Activated CD8-positive, alpha-beta memory T cell treated with anti-CD3 and anti-CD28 coated beads for 4 hours (primary cell): ENCODE measurements around the gene GRIN3A.
"Not testable (repeated sequence)": the region's sequence is repeated elsewhere in the genome, so short reads cannot be mapped to it uniquely, and the experiment has no call there.

Experiments used
- DNase-seq, 2 donors: peaks; one replicate each; pipeline ENCODE4 v3.0.0-alpha.2; 2020; ENCODE audit warnings: low read depth in 2 of 2

The GRIN3A gene

GRCh38 chr9:101738566-101739183 is at the start of gene GRIN3A:
Gene GRIN3A, minus strand, starts transcription at chr9:101738647. Its CDS starts 668 bp downstream, at chr9:101737979.
- no peak for DNase-seq

GRCh38 chr9:101787891-101788290 is 49.4 kb upstream of the GRIN3A start:
- DNase-seq = no peak

DNA sequence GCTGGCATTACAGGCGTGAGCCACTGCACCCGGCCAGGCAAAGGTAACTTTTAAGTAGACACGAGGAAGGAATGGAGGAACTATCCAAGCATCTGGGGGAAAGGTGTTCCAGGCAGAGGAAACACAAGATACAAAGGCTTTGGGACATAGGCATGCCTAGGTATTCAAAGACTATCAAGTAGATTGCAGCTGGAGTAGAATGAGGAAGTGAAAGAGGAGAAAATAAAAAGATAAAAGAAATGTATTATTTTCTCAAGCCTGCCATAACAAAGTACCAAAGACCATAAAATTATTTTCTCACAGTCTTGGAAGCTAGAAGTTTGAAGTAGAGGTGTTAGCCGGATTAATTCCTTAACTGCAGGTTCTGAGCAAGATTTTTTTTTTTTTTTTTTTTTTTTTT is 39.9 kb upstream of the GRIN3A start:
- no peak for DNase-seq

GRCh38 chr9:101764472-101764871 is 26.0 kb upstream of the GRIN3A start:
- DNase-seq = no peak

DNA sequence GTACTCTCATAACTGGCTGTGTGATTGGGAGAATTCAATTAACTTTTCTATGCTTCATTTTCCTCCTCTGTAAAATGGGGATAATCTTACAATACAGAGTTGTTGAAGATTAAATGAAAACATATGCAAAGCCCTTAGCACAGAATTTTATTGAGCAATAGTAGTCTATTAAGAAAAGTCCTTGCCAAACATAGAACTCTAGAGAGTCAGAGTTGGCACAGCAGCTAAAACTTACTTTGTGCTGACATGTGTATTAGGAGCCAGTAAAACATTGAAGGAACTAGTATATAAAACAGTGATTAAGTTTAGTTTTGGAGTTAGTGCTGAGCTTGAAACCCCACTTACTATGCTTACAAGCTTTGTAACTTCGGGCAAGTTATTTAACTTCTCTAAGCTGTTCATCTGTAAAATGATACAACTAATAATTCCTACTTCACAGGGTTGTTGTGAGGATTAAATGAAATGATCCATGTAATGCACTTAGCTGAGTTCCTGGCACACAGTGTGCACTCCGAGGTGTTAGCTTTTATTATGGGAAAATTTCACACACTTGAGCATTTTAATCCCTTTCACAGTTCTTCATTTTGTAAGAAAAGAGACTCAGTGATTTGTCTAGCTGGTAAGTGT is 20.0 kb upstream of the GRIN3A start:
- DNase-seq = no peak

GRCh38 chr9:101753716-101754115 is 15.3 kb upstream of the GRIN3A start:
- DNase-seq = no peak

DNA sequence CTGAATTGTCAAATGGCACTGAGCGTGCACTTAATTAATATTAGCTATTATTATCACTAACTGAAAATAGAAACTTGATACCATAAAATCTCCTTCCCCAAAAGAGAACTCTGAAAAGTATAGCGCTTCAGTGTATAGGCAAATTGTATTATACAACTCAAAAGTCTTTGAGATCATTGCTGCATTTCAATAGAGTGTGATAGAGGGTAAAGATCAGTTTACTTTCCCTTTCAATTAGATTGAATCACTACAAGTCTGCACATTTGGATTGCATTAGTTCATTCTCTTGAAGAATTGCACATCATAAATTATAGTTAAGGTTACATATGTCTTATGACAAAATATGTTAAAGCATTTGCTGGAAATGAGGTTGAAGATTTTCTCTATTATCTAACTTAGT is 13.4 kb upstream of the GRIN3A start:
- no peak for DNase-seq

DNA sequence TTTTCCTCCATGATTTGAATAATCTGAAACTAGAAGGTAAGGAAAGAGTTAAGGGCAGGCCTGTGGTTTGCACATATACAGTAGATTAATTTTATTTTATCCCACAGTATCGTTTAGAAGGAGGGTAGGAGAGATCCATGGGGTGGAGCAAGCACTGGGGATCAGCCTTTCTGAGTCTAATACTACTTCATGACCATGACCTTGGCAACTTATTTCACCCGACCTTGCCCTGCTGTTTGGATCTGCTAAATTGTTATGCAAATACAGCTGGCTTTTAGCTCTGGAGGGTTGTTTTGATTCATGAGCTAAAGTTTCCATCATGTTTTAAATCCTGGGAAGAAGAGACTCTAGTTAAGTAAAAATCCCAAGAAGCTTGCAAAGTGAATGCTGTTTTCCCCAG is 864 bp upstream of the GRIN3A start:
- no peak for DNase-seq

DNA sequence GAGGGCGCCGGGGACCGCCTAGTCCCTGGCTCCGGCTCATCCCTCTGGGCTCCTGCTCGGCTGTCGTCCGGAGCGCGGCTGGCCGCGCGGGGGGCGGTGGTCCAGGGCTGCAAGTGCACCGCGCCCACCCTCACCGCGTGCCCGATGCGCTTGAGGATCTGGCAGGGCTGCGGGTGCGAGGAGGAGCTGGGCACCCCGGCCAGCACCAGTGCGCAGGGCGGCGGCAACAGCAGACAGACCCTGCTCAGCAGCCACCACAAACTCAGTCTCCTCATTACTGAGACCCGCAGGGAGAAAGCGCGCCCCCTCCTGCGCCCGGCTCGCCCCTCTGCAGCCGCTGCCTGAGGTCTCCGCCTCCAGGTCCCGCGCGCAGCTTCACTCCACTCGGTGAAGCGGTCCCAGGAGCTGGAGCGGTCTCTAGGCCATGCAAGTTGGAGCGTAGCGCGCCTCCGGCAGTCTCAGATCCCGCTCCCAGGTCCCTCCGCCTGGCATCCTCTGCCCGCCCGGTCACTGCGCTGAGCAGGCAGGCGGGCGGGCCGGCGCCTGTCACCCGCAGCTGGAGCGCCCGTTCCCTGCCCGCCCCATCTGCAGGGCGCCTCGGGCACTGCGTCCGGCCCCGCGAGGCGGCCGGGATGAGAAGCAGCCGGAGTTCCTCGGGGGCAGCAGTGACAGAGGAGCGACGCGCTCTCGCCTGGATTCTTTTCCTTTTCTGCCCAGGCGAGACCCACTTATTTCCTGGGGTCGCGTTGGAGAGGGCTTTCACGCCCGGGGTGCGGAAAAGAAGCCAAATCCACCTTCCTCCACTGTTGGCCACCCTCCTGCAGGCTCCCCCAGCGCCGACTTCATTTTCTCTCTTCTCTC is 512 bp downstream of the GRIN3A start:
- no peak for DNase-seq

DNA sequence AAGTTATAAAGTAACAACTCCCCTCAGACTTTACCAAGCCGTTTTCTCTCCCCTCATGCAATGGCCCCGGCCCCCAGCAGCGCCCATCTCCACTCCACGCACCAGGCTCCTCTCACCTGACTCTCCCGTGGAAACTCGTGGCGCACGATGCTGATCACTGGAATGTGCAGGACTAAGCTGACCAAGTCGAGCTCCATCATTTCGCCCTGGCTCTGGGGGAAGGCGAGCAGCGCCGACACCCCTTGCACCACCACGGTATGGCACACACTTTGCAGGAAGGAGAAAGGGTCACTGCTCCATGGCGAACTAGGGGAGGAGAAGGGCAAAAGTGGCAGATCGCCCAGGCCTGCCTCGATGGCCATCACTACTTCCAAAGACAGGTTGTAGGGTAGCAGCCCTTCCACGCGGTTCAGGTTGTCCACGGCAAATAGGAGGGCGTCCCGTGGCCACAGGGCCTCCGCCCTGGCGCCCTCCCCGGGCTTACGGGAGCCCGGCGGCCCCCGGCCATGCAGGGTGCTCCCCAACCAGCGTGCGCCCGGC is 1.2 kb downstream of the GRIN3A start:
- DNase-seq = no peak

DNA sequence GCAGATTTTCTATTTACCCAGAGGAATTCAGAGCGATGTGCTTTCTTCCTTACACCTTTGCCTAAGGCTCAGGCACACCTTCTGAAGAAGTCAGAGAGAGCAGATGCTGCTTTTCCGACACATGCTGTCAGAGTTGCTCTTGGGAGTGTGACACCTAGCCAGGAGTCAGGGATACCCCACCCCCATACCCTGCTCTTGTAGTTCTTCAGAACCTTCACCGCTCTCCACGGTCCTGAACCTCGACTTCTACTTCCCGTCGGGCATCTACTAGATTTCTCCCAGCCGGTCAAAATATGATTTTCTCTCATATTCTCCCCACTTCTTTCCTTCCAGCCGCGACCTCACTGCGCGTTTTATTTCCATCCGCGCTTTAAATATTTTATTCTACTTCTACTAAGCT is 1.7 kb downstream of the GRIN3A start:
- DNase-seq = no peak

GRCh38 chr9:101731429-101731828 is 7.0 kb downstream of the GRIN3A start:
- no peak for DNase-seq

DNA sequence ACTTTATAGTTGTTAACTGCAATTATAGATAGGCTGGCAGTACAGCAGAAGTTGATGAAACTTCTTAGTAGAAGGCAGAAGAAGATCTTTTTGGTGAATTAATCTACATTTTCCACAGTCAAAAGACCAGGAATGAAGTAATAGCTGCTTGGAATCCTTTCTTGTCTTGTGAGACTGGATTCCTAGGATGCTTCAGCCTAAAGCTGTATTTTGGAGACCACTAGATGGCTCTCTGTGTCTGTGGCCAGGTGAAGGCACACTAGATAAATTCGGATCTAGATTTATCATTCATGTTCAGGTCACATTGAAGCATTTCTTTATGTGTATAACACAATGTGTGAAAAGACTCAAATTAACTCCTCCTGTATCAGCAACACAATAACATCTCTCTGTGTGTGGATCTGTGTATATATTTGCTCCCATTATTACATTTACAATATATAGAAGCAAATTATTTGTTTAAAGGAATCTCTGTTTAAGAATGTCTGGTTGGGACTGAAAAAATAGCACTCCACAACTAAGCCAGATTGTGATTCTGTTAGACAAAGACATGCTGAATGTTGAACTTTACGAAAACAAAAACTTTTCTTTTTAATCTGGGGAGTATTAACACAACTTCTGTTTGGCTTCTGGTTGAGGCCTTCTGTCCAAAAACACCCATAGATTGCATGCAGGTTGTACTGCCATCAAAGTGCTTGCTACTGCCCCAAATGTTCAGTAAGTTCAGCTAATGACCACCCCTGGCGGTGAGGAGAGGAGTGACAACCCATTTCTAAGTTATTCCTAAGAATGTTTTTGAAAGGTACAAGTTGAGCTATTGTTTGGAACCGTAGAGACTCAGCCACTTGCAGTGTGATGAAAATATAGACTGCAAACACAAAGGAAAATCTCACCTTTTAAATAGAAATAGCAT is 10.6 kb downstream of the GRIN3A start:
- DNase-seq = no peak

- DNase-seq = not testable (repeated sequence)
These were observed 14.2 kb downstream of the GRIN3A start for GRCh38 chr9:101724271-101724670.

DNA sequence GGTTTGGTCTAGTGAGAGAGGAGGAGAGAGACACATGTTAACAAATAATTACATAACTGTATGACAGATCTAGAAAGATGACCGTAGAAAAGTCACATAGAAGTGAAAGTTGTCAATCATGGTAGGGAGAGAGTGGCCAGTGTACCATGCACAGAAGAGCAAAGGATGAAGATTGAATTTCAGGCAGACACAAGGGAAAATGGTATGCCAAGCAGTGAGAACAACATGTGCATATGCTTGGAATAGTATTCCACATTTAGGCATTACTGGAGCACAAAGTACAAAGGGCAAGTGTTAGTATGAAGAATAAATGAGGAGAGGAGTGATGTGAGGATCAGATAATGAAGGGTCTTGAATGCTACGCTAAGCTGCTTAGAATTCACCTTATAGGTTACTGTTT is 20.3 kb downstream of the GRIN3A start:
- no peak for DNase-seq

DNA sequence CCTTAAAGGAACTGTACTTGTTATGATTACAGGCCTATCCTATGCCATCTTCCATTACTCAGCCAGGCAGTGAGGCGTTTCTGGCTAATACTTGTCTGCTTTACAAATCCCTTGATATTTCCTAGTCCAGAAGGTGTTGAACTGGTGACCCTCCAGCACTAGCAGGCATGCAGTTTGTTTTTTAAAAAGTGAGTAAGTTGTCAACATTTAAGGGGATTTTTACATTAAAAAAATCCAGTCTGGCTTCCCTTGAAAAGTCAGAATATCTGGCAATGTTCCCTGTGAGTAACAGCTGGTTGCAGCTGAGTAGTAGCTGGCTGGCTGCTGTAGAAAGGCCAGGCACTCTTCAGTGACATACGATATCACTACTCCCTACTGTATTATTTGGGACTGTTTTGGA is 21.8 kb downstream of the GRIN3A start:
- no peak for DNase-seq

DNA sequence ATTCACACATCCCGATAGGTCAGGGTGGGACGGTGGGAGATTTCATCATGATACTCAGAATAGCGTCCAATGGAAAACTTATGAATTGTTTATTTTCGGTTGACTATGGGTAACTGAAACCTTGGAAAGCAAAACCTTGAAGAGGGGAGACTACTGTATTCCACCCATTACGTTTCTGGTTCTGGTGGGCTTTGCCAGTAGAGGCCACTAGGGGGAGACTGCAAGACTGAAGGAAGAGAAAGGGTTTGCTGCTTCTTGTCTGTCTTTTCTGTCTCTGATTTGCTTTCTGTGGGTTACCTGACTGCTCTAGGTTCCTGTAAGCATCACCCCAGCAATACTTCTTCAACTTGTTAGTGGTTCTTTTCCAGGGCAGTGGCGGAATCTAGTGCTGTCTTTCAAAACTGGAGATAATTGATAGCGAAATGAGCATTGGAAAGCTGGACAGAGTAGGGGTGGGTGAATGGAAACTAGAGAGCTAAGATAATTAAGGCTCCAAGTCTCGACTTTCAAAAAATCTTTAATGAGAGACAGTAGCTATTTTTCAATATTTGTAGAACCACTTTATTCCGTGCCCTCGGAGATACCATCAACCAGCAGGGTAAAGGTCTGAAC is 27.0 kb downstream of the GRIN3A start:
- no peak for DNase-seq

DNA sequence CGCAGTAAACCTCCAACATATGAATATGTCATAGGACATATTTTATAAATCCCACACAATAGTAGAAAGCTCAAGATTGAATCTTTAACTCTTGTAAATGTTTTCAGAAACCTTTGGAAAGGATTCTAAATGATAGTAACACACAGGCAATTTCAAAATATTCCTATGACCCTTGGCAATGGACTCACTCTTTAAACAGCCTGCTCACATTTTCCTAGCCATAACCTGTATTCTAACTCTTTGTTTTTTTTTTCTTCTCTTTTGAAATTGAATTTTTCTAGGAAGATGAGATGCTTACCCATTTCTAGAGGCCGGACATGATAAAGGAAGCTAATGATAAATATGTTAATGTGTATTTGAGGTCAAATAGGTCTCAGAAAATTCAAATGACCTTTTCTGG is 29.6 kb downstream of the GRIN3A start:
- no peak for DNase-seq

DNA sequence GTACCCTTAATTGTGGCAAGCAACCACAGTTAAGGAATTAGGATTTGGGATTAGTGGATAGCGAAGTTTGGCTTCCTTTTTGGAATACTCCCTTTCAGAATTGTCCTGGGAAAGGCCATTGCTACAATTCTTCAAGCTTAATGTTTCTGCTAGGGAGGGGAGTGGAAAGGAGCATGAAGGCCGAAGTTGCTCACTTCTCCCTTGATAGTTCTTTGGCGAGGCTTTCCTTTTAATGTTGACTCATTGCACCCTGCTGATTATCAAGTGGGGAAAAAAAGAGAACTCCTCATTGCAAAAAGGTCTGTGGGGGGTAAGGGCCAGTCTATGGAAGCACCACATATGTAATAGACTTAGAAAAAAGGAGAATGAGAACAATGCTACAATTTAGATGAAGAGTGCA is 30.7 kb downstream of the GRIN3A start:
- DNase-seq = no peak

GRCh38 chr9:101706997-101707396 is 31.4 kb downstream of the GRIN3A start:
- DNase-seq = no peak

GRCh38 chr9:101706261-101706798 is 32.1 kb downstream of the GRIN3A start:
- DNase-seq = no peak
